RWPE2 (cell line): Measurements from ENCODE around the gene CLC.

Experiments
- ATAC-seq: fragments of 200-7000 bp; cut with Tn5 transposase; 3 replicates; pipeline ENCODE4 v1.9.1; 2021; ENCODE audit warnings: low read depth
- DNase-seq: peaks from one replicate; pipeline ENCODE4 v3.0.0-alpha.2; 2020; ENCODE audit warnings: low spot score
- H3K27ac ChIP-seq: fragments of 450-650 bp; 2 replicates; pipeline ENCODE4 v1.5.1; 2017; ENCODE audit warnings: mild to moderate bottlenecking; ENCODE audit not compliant: poor library complexity, severe bottlenecking
- H3K27me3 ChIP-seq: fragments of 250-450 bp; sonication (Bioruptor Pico); 2 replicates; pipeline ENCODE4 v1.5.1; 2021; ENCODE audit warnings: mild to moderate bottlenecking, moderate library complexity; ENCODE audit not compliant: insufficient read depth, poor library complexity, severe bottlenecking
- H3K36me3 ChIP-seq: fragments of 250-450 bp; sonication (Bioruptor Pico); 2 replicates; pipeline ENCODE4 v1.5.1; 2020; ENCODE audit warnings: low read depth, mild to moderate bottlenecking, moderate library complexity
- H3K4me1 ChIP-seq: fragments of 250-450 bp; sonication (Bioruptor Pico); 2 replicates; pipeline ENCODE4 v1.5.1; 2021; ENCODE audit warnings: mild to moderate bottlenecking, moderate library complexity; ENCODE audit not compliant: insufficient read depth, poor library complexity, severe bottlenecking
- H3K4me3 ChIP-seq: fragments of 250-450 bp; sonication (Bioruptor Pico); 2 replicates; pipeline ENCODE4 v1.5.1; 2021; ENCODE audit warnings: mild to moderate bottlenecking, moderate library complexity; ENCODE audit not compliant: severe bottlenecking
- H3K9me3 ChIP-seq: fragments of 250-450 bp; sonication (Bioruptor Pico); 2 replicates; pipeline ENCODE4 v1.5.1; 2021; ENCODE audit warnings: mild to moderate bottlenecking, moderate library complexity; ENCODE audit not compliant: severe bottlenecking
- CTCF ChIP-seq: fragments of 450-650 bp; IDR thresholded peaks from one replicate; pipeline ENCODE4 v1.5.1; 2017; ENCODE audit warnings: mild to moderate bottlenecking, moderate library complexity; ENCODE audit not compliant: poor library complexity, severe bottlenecking

Gene CLC

GRCh38 chr19:39686739-39687138, 51.1 kb downstream of the CLC start:
- H3K27me3 ChIP-seq = peaks cover 14% of the 10 kb centered on the region
- peaks cover 5% of the 10 kb centered on the region for H3K9me3 ChIP-seq
- no peaks in the 10 kb centered on the region for H3K36me3 ChIP-seq
- H3K27ac ChIP-seq = no peak overlapping the region
- DNase-seq = no peak
- no peak for ATAC-seq
- TF ChIP-seq CTCF = no peak
- no peaks in the 10 kb centered on the region for H3K4me1 ChIP-seq
- no peak overlapping the region for H3K4me3 ChIP-seq

- Histone ChIP-seq H3K27me3 (no peaks in the 10 kb centered on the region), H3K36me3 (no peaks in the 10 kb centered on the region), H3K4me3 (no peak overlapping the region), H3K9me3 (no peaks in the 10 kb centered on the region), H3K4me1 (no peaks in the 10 kb centered on the region), H3K27ac (no peak overlapping the region)
- ATAC-seq = no peak
- no peak for DNase-seq
- TF ChIP-seq CTCF = no peak
These were observed 53.6 kb downstream of the CLC start for GRCh38 chr19:39684267-39684666.

- Histone ChIP-seq H3K9me3 (no peaks in the 10 kb centered on the region), H3K27me3 (no peaks in the 10 kb centered on the region), H3K4me1 (no peaks in the 10 kb centered on the region), H3K27ac (no peak overlapping the region), H3K4me3 (no peak overlapping the region), H3K36me3 (no peaks in the 10 kb centered on the region)
- no peak for ATAC-seq
- no peak for DNase-seq
- no peak for TF ChIP-seq CTCF
These were observed 56.4 kb downstream of the CLC start for GRCh38 chr19:39681416-39681815.
